Cardiac fibroblast (primary cell): Measurements from ENCODE around the gene C1orf141.

ENCODE experiments used
- DNase-seq, 2 donors: peaks; one replicate each; pipeline versions ENCODE4 v3.0.0 to v3.0.0-alpha.2; 2010; ENCODE audit warnings: low read depth in 2 of 2
- H3K4me3 ChIP-seq, 2 donors: replicated peaks in 1 of 2; 1 replicate in 1 of 2; 2 replicates in 1 of 2; pipeline ENCODE4 v1.5.1; 2011; ENCODE audit warnings: low read depth in 2 of 2, low read length in 2 of 2, mild to moderate bottlenecking in 2 of 2, moderate library complexity in 1 of 2
- CTCF ChIP-seq: IDR thresholded peaks from one replicate; pipeline ENCODE4 v1.5.1; 2011; ENCODE audit warnings: low read depth, mild to moderate bottlenecking, low read length, inconsistent platforms

Gene C1orf141

GRCh38 chr1:67100833-67101232, 33.9 kb downstream of the C1orf141 start:
- no peak for DNase-seq
- no peak for TF ChIP-seq CTCF
- no peak overlapping the region for H3K4me3 ChIP-seq

GRCh38 chr1:67097305-67097704, 37.5 kb downstream of the C1orf141 start:
- no peak for TF ChIP-seq CTCF
- no peak for DNase-seq
- no peak overlapping the region for H3K4me3 ChIP-seq

- H3K4me3 ChIP-seq, result no peak overlapping the region
- no peak for TF ChIP-seq CTCF
- DNase-seq, result no peak
These were observed 40.6 kb downstream of the C1orf141 start for GRCh38 chr1:67094191-67094590.

GRCh38 chr1:67089685-67090208, 45.0 kb downstream of the C1orf141 start:
- no peak overlapping the region for H3K4me3 ChIP-seq
- TF ChIP-seq CTCF, result no peak
- DNase-seq, result no peak

- no peak for DNase-seq
- H3K4me3 ChIP-seq, result no peak overlapping the region
- TF ChIP-seq CTCF, result no peak
These were observed 46.3 kb downstream of the C1orf141 start for GRCh38 chr1:67088440-67088839.

GRCh38 chr1:67085326-67085725, 49.4 kb downstream of the C1orf141 start:
- no peak for TF ChIP-seq CTCF
- DNase-seq, result no peak
- H3K4me3 ChIP-seq, result no peak overlapping the region

GRCh38 chr1:67084765-67085318, 49.9 kb downstream of the C1orf141 start:
- TF ChIP-seq CTCF, result no peak
- no peak for DNase-seq

More at GRCh38 chr1:67084765-67085318, 49.9 kb downstream of the C1orf141 start:
- no peak overlapping the region for H3K4me3 ChIP-seq
